Body of pancreas (tissue), 4 donors: ENCODE measurements around the gene IFT80. TPM values are rescaled to one million over a fixed set of nuclear protein-coding genes. Genes with fewer than 3 reads are reported as not detected.

Source experiments
- ATAC-seq: fragments of 150-250 bp; one replicate; pipeline ENCODE4 v1.9.1; 2016
- DNase-seq, 4 donors: peaks; one replicate each; pipeline ENCODE4 v3.0.0-alpha.2; 2019
- H3K27ac ChIP-seq, 4 donors: fragments of 200-600 bp; sonication (generic); 1 replicate in 3 of 4; 2 replicates in 1 of 4; pipeline versions ENCODE4 v1.5.1 to v1.6.1; 2016 to 2019; ENCODE audit warnings: mild to moderate bottlenecking in 1 of 4, mixed read lengths in 1 of 4, moderate library complexity in 1 of 4
- H3K27me3 ChIP-seq, 2 donors: fragments of 200-600 bp; sonication (generic); one replicate each; pipeline ENCODE4 v1.6.0; 2016; ENCODE audit warnings: mild to moderate bottlenecking in 1 of 2
- H3K36me3 ChIP-seq, 2 donors: fragments of 200-600 bp; sonication (generic); replicated peaks in 1 of 2; 2 replicates each; pipeline ENCODE4 v1.5.1; 2016; ENCODE audit warnings: low read depth in 2 of 2; ENCODE audit not compliant: insufficient read depth in 1 of 2
- H3K4me1 ChIP-seq: fragments of 200-600 bp; sonication (generic); one replicate; pipeline ENCODE4 v1.6.0; 2016
- H3K4me3 ChIP-seq, 2 donors: fragments of 200-600 bp; sonication (generic); 1 replicate in 1 of 2; 2 replicates in 1 of 2; pipeline ENCODE4 v1.5.1; 2016 to 2019
- H3K9me3 ChIP-seq, 3 donors: fragments of 200-600 bp; sonication (generic); 1 replicate in 2 of 3; 2 replicates in 1 of 3; pipeline ENCODE4 v1.5.1; 2016
- POLR2A ChIP-seq, 3 donors: fragments of 450-650 bp; IDR thresholded peaks; one replicate each; pipeline ENCODE4 v1.6.1; 2016; ENCODE audit warnings: antibody characterized with exemption in 3 of 3, mild to moderate bottlenecking in 2 of 3
- WGBS, 2 donors: methylation state at CpG; one replicate each; pipeline ENCODE4 v1.1.5; 2017; 5-methylcytosine and 5-hydroxymethylcytosine counted together
- intact Hi-C: fragments of 100-400 bp; cut with DNase I; formaldehyde crosslinking; loops from one replicate; pipeline ENCODE4 v1.15.1; 2023
- microRNA counts, 2 donors: library from miRNA; unstranded; fragments of <30 nt; microRNA quantifications; one replicate each; lab custom pipeline; 2017
- microRNA-seq, 2 donors: library from miRNA; unstranded; fragments of <30 nt; microRNA quantifications; one replicate each; pipeline ENCODE4, GENCODE V29; 2016; ENCODE audit warnings: borderline number of aligned reads in 2 of 2, borderline replicate concordance in 2 of 2
- small RNA-seq: library from RNA; depleted of rRNA; stranded (forward); fragments of <200 nt; gene quantifications from one replicate; pipeline ENCODE3, GENCODE V24; 2016
- total RNA-seq, 2 donors: library from RNA; depleted of rRNA; stranded (reverse); fragments of >200 nt; gene quantifications; one replicate each; pipeline ENCODE4 v1.1.0, GENCODE V29; 2016
- TF ChIP-seq, protein P1 (sequence below), 7 experiments: fragments of 450-650 bp in 4 of 7; fragments of 200-600 bp in 3 of 7; sonication (generic) in 3 of 7; IDR thresholded peaks; one replicate each; pipeline ENCODE4 v1.5.1; 2016 to 2019; ENCODE audit warnings: antibody characterized with exemption in 7 of 7

IFT80 gene
- total RNA-seq, 2 donors from 2014 or later, result 15.5 to 31.6 TPM

GRCh38 chr3:160213191-160213590 is 185.8 kb downstream of the IFT80 start:
- WGBS, 2 donors, result 80 to 81% methylated on average over 1 of the region's 1 CpG
- TF ChIP-seq POLR2A (IDR thresholded peaks at IDR 0.05), result no peak
- TF ChIP-seq, protein P1, sequence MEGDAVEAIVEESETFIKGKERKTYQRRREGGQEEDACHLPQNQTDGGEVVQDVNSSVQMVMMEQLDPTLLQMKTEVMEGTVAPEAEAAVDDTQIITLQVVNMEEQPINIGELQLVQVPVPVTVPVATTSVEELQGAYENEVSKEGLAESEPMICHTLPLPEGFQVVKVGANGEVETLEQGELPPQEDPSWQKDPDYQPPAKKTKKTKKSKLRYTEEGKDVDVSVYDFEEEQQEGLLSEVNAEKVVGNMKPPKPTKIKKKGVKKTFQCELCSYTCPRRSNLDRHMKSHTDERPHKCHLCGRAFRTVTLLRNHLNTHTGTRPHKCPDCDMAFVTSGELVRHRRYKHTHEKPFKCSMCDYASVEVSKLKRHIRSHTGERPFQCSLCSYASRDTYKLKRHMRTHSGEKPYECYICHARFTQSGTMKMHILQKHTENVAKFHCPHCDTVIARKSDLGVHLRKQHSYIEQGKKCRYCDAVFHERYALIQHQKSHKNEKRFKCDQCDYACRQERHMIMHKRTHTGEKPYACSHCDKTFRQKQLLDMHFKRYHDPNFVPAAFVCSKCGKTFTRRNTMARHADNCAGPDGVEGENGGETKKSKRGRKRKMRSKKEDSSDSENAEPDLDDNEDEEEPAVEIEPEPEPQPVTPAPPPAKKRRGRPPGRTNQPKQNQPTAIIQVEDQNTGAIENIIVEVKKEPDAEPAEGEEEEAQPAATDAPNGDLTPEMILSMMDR (IDR thresholded peaks at IDR 0.05), result no peak
- H3K4me3 ChIP-seq, result no peak overlapping the region
- no peaks in the 10 kb centered on the region for H3K36me3 ChIP-seq
- intact Hi-C loops, result no loop called here
- H3K27ac ChIP-seq, result no peak overlapping the region
- no peaks in the 10 kb centered on the region for H3K27me3 ChIP-seq
- no peaks in the 10 kb centered on the region for H3K4me1 ChIP-seq
- no peak for ATAC-seq
- H3K9me3 ChIP-seq, result no peaks in the 10 kb centered on the region
- DNase-seq, result no peak

DNA sequence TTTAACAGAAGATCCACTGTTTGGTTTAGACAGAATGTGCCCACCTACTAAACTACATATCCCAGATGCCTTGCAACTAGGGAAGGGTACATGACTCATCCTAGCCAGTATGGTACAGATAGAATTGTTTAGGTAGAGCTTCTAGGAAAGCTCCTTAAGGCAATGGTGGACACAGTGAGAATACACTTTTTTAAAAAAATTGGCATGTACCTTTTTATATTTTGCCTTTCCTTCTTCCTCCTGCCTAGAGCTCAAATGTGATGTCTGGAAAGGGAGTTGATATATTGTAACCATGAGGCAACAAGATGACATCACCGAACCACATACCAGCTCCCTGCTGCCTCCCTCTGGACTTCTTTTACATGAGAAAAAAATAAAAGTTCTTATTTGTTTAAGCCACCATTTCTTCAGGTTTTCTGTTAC is 188.2 kb downstream of the IFT80 start:
- intact Hi-C loops, result no loop called here
- Histone ChIP-seq H3K27me3 (no peaks in the 10 kb centered on the region), H3K27ac (no peak overlapping the region), H3K36me3 (no peaks in the 10 kb centered on the region), H3K4me1 (no peaks in the 10 kb centered on the region), H3K9me3 (no peaks in the 10 kb centered on the region), H3K4me3 (no peak overlapping the region)
- DNase-seq (peak in 2 of 4 donors; percentile 27 to 35), ATAC-seq (peak; percentile 80)
- TF ChIP-seq, protein P1 (IDR thresholded peaks at IDR 0.05), result peak in 3 of 7 experiments; percentile 24 to 49 (median 26)
- no peak for TF ChIP-seq POLR2A (IDR thresholded peaks at IDR 0.05)
- 52 to 53% methylated on average over 1 of the region's 1 CpG for WGBS, 2 donors

GRCh38 chr3:160210341-160210740 is 188.7 kb downstream of the IFT80 start:
- H3K4me1 ChIP-seq, result no peaks in the 10 kb centered on the region
- no peak overlapping the region for H3K27ac ChIP-seq
- H3K36me3 ChIP-seq, result no peaks in the 10 kb centered on the region
- no peak for ATAC-seq
- H3K9me3 ChIP-seq, result no peaks in the 10 kb centered on the region
- no peaks in the 10 kb centered on the region for H3K27me3 ChIP-seq
- no peak for DNase-seq
- TF ChIP-seq POLR2A (IDR thresholded peaks at IDR 0.05), result no peak
- TF ChIP-seq, protein P1 (IDR thresholded peaks at IDR 0.05), result no peak
- no peak overlapping the region for H3K4me3 ChIP-seq
- intact Hi-C loops, result no loop called here
- 79 to 100% methylated on average over 1 of the region's 1 CpG for WGBS, 2 donors

MicroRNAs encoded within 50 kb of the gene (microRNA counts, 767-probe panel; counts per million panel counts)
- 7,599 to 10,839 counts per million in 2 donors for microRNA hsa-miR-15b-5p (lab: Ali Mortazavi, UCI)

Small RNA genes within 50 kb of the gene (microRNA-seq; reads per million reads assigned to microRNA genes)
- gene MIR15B, result 748 to 788 reads per million in 2 donors
- 201 to 250 reads per million in 2 donors for gene MIR16-2

Small RNA genes within 50 kb of the gene (small RNA-seq; reads per million reads assigned to genes)
- gene MIR15B (1.2 reads per million, percentile 51 among the genes with 10 or more reads in this experiment), gene MIR16-2 (not detected)

Other genes starting within 250 kb of the IFT80 start
- gene C3orf80, start 173.8 kb downstream of the IFT80 start, total RNA-seq, result 1 to 10 TPM in 1 of 2 donors, under 1 TPM in 1; 0.52 to 1.3 TPM
- 10 to 100 TPM; 12.5 to 35.6 TPM for gene SMC4, start 425 bp upstream of the IFT80 start, total RNA-seq
- 1 to 10 TPM in 1 of 2 donors, under 1 TPM in 1; 0.99 to 2.1 TPM for gene TRIM59, start 50.6 kb upstream of the IFT80 start, total RNA-seq
- gene KPNA4, start 166.3 kb upstream of the IFT80 start, total RNA-seq, result 10 to 100 TPM in 1 of 2 donors, 1 to 10 TPM in 1; 9.6 to 14.3 TPM